Fibroblast of skin of back (primary cell): Measurements from ENCODE around the gene DDAH2.

Source experiments
- DNase-seq: peaks from one replicate; pipeline ENCODE4 v3.0.0-alpha.2; 2013

The DDAH2 gene

GRCh38 chr6:31760790-31761189 lies 31.7 kb upstream of the DDAH2 start:
- DNase-seq = no peak

- DNase-seq = no peak
These were observed 29.2 kb upstream of the DDAH2 start for GRCh38 chr6:31758281-31758680.

GRCh38 chr6:31752739-31753319 lies 23.7 kb upstream of the DDAH2 start:
- DNase-seq = peak; percentile 84

- DNase-seq = no peak
These were observed 21.4 kb upstream of the DDAH2 start for GRCh38 chr6:31750411-31751022.

- no peak for DNase-seq
These were observed 20.4 kb upstream of the DDAH2 start for GRCh38 chr6:31749301-31750036.

- DNase-seq = no peak
These were observed 15.3 kb upstream of the DDAH2 start for GRCh38 chr6:31744422-31744821.

- DNase-seq = no peak
These were observed 13.8 kb upstream of the DDAH2 start for GRCh38 chr6:31742894-31743293.

- no peak for DNase-seq
These were observed 12.7 kb upstream of the DDAH2 start for GRCh38 chr6:31741815-31742214.

- DNase-seq = no peak
These were observed 11.5 kb upstream of the DDAH2 start for GRCh38 chr6:31740397-31741223.

GRCh38 chr6:31739639-31740396 lies 10.7 kb upstream of the DDAH2 start, which contains the start of gene MSH5:
TSS of gene MSH5 (plus strand) at chr6:31740005. CDS start at chr6:31740467, 462 bp downstream.
- DNase-seq = peak; percentile 99

- peak; percentile 86 for DNase-seq
These were observed 9.2 kb upstream of the DDAH2 start for GRCh38 chr6:31737991-31738979.

- DNase-seq = no peak
These were observed 8.4 kb upstream of the DDAH2 start for GRCh38 chr6:31737315-31737990.

- DNase-seq = no peak
These were observed 7.7 kb upstream of the DDAH2 start for GRCh38 chr6:31736768-31737314.

GRCh38 chr6:31736021-31736767 lies 7.1 kb upstream of the DDAH2 start, which contains the start of gene CLIC1:
TSS of gene CLIC1 (minus strand) at chr6:31736530. CDS start at chr6:31736300, 230 bp downstream.
- DNase-seq = peak; percentile 90

GRCh38 chr6:31734821-31735406 lies 5.8 kb upstream of the DDAH2 start:
- peak; percentile 91 for DNase-seq

GRCh38 chr6:31734247-31734820 lies 5.2 kb upstream of the DDAH2 start:
- no peak for DNase-seq

- no peak for DNase-seq
These were observed 4.6 kb upstream of the DDAH2 start for GRCh38 chr6:31733734-31734133.

GRCh38 chr6:31732029-31732428 lies 2.9 kb upstream of the DDAH2 start:
- DNase-seq = no peak
